ENCODE measurements around the gene NFE2L3. TPM values are rescaled to one million over a fixed set of nuclear protein-coding genes. Genes with fewer than 3 reads are reported as not detected.

NFE2L3 gene
- total RNA-seq, 4 donors from 2014 or later: 2.0 to 8.4 (median 5.6) TPM

- intact Hi-C loops (cut with DNase I): no loop called here
- H3K36me3 ChIP-seq: peaks cover 0 to 29% (median 15%) of the 10 kb centered on the region in 3 donors
- no peaks in the 10 kb centered on the region for H3K27me3 ChIP-seq
- H3K27ac ChIP-seq: peak overlapping the region; percentile 99 to 100 (median 100)
- no peaks in the 10 kb centered on the region for H3K9me3 ChIP-seq
- 0% methylated on average over 22 to 29 of the region's 29 CpGs for WGBS, 2 donors
- DNase-seq: peak; percentile 51
- H3K4me1 ChIP-seq: peaks cover 15 to 60% (median 46%) of the 10 kb centered on the region in 3 donors
- TF ChIP-seq CTCF (IDR thresholded peaks at IDR 0.05) (no peak), POLR2A (IDR thresholded peaks at IDR 0.05) (no peak)
- H3K4me3 ChIP-seq: peak overlapping the region; percentile 77 to 100 (median 94)
Observed at GRCh38 chr7:26200038-26200443, 48.0 kb downstream of the NFE2L3 start.

DNA sequence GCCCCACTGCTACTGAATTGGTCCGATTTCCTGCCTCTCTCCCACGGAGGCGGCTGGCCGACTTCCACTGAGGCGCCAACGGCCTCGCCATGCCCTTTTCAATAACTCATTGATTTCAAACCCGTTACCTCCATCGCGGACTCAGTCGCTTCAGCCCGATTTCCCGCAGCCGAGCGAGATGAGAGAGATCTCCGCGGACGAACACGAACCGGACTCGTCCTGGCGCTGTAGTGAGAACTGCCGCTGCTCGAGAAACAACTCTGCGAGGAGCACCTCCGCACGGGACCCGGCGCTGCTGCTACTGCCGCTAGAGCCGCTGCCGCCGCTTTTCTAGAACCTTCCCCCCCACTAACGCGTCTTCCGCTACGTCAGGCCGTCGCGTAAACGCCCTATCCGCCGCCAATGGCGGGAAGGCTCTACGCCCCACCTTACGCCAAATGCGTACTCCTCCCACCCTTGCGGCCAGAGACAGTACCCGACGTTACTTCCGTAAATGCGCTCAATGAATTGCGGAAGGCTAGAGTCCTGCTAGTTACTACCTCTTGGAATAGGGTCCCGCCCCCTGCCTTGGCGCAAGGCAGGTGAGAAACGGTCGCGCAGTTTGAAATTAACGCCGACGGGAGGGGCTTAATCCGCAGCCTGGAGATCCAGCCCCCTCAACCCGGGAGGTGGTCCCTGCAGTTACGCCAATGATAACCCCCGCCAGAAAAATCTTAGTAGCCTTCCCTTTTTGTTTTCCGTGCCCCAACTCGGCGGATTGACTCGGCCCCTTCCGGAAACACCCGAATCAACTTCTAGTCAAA lies 48.6 kb downstream of the NFE2L3 start, which contains the start of gene HNRNPA2B1:
Gene HNRNPA2B1, minus strand, starts transcription at position 303 of the 803 bp plus-strand sequence. Its CDS starts 169 bp downstream, at position 134.
- 0 to 1% methylated on average over 19 to 35 of the region's 71 CpGs for WGBS, 2 donors
- Histone ChIP-seq H3K36me3 (peaks cover 0 to 26% (median 12%) of the 10 kb centered on the region in 3 donors), H3K9me3 (no peaks in the 10 kb centered on the region), H3K4me1 (peaks cover 15 to 60% (median 42%) of the 10 kb centered on the region in 3 donors), H3K27me3 (no peaks in the 10 kb centered on the region), H3K27ac (peak within 1 kb of the TSS; percentile 99 to 100 (median 100)), H3K4me3 (peak within 1 kb of the TSS; percentile 77 to 100 (median 94))
- peak; percentile 92 for DNase-seq
- TF ChIP-seq CTCF (IDR thresholded peaks at IDR 0.05) (peak in 5 of 6 experiments; percentile 9 to 51 (median 32)), POLR2A (IDR thresholded peaks at IDR 0.05) (peak; percentile 86 to 100 (median 99))
- intact Hi-C loops (cut with DNase I): no loop called here

GRCh38 chr7:26201247-26202018 lies 49.4 kb downstream of the NFE2L3 start, which contains the start of gene CBX3:
Gene CBX3, plus strand, starts transcription at chr7:26201745. Its CDS starts 1,254 bp downstream, at chr7:26202999.
- 0 to 2% methylated on average over 2 to 5 of the region's 86 CpGs for WGBS, 2 donors
- H3K27me3 ChIP-seq: no peaks in the 10 kb centered on the region
- peaks cover 0 to 26% (median 8%) of the 10 kb centered on the region in 3 donors for H3K36me3 ChIP-seq
- DNase-seq: peak; percentile 91
- H3K9me3 ChIP-seq: no peaks in the 10 kb centered on the region
- peaks cover 14 to 60% (median 34%) of the 10 kb centered on the region in 3 donors for H3K4me1 ChIP-seq
- peak within 1 kb of the TSS; percentile 77 to 100 (median 94) for H3K4me3 ChIP-seq
- peak in 1 of 6 experiments; percentile 4 for TF ChIP-seq CTCF (IDR thresholded peaks at IDR 0.05)
- TF ChIP-seq POLR2A (IDR thresholded peaks at IDR 0.05): peak in 3 of 4 donors; percentile 25 to 90 (median 69)
- peak within 1 kb of the TSS; percentile 99 to 100 (median 100) for H3K27ac ChIP-seq
- intact Hi-C loops (cut with DNase I): no loop called here

GRCh38 chr7:26202019-26202990 lies 50.3 kb downstream of the NFE2L3 start:
- Histone ChIP-seq H3K36me3 (peaks cover 0 to 26% (median under 1%) of the 10 kb centered on the region in 3 donors), H3K4me1 (peaks cover 5 to 54% (median 25%) of the 10 kb centered on the region in 3 donors), H3K9me3 (no peaks in the 10 kb centered on the region), H3K27me3 (no peaks in the 10 kb centered on the region), H3K27ac (peak overlapping the region; percentile 99 to 100 (median 100)), H3K4me3 (peak overlapping the region; percentile 77 to 100 (median 94))
- WGBS, 2 donors: 1 to 3% methylated on average over 10 to 14 of the region's 68 CpGs
- DNase-seq: no peak
- no peak for TF ChIP-seq POLR2A (IDR thresholded peaks at IDR 0.05)
- TF ChIP-seq CTCF (IDR thresholded peaks at IDR 0.05): peak in 1 of 6 experiments; percentile 6
- intact Hi-C loops (cut with DNase I): no loop called here

All from esophagus squamous epithelium (tissue), 5 donors.